Measurements from ENCODE around the gene TIMM10B. TPM values are rescaled to one million over a fixed set of nuclear protein-coding genes. Genes with fewer than 3 reads are reported as not detected.

Gene TIMM10B
- total and polyA plus RNA-seq, 9 of the 15 experiments (the other 6 are each of a cell fraction or from before 2014, with no cell fraction given) = 43.2 to 163 (median 57.0) TPM

- peak; percentile 83; the same call in 1 of the 2 replicates for TF ChIP-seq ETS1 (conservative IDR thresholded peaks at IDR 0.05; ENCODE audit: control insufficient read depth, low read depth, low read length)
- no peak for TF ChIP-seq ZNF445 (CRISPR knock-in tag; IDR thresholded peaks at IDR 0.05; ENCODE audit: low read depth)
- no peak for TF ChIP-seq EWSR1 (IDR thresholded peaks at IDR 0.05; ENCODE audit: borderline replicate concordance, low read depth, partially characterized antibody)
- TF ChIP-seq ZMIZ1 (IDR thresholded peaks at IDR 0.05; ENCODE audit: low read depth in 2 of 2, low read length in 2 of 2) = no peak
- no peak for TF ChIP-seq RBM34 (IDR thresholded peaks at IDR 0.05; ENCODE audit: borderline replicate concordance, insufficient read depth, low read length)
- no peak for TF ChIP-seq BCL6 (CRISPR knock-in tag; IDR thresholded peaks at IDR 0.05)
- no peak for TF ChIP-seq HLTF (IDR thresholded peaks at IDR 0.05)
- TF ChIP-seq FOXJ3 (CRISPR knock-in tag; IDR thresholded peaks at IDR 0.05) = no peak
- no peak for TF ChIP-seq POLR3A (IDR thresholded peaks at IDR 0.05; ENCODE audit: borderline replicate concordance, extremely low read depth, insufficient read depth, insufficient read length)
- TF ChIP-seq ZNF324 (CRISPR knock-in tag; IDR thresholded peaks at IDR 0.05) = no peak
- no peak for TF ChIP-seq TSHZ1 (CRISPR knock-in tag; IDR thresholded peaks at IDR 0.05)
- TF ChIP-seq MEIS2 (IDR thresholded peaks at IDR 0.05; ENCODE audit: partially characterized antibody) = peak; percentile 5
- 0 out of 2 replicates have a peak, but pooled peaks have one; percentile 15 for TF ChIP-seq LCOR (CRISPR knock-in tag; IDR thresholded peaks at IDR 0.05)
- no peak for TF ChIP-seq ZNF165 (CRISPR knock-in tag; IDR thresholded peaks at IDR 0.05; ENCODE audit: borderline replicate concordance)
- no peak for TF ChIP-seq NONO (IDR thresholded peaks at IDR 0.05; ENCODE audit: low read depth in 2 of 2, low read length in 1 of 2)
- TF ChIP-seq ZNF431 (CRISPR knock-in tag; IDR thresholded peaks at IDR 0.05) = 0 out of 2 replicates have a peak, but pooled peaks have one; percentile 45
- peak; percentile 95 for TF ChIP-seq C11orf30 (IDR thresholded peaks at IDR 0.05; ENCODE audit: low read depth)
- TF ChIP-seq RBM22 (IDR thresholded peaks at IDR 0.05; ENCODE audit: low read depth, low read length, poor library complexity, severe bottlenecking) = no peak
- TF ChIP-seq EHMT2 (IDR thresholded peaks at IDR 0.05) = no peak
- TF ChIP-seq ZEB2 (IDR thresholded peaks at IDR 0.05) = peak; percentile 90
These were observed at the start of gene TIMM10B, which contains the start of gene ARFIP2 (continued) for GRCh38 chr11:6481012-6481923.
